ENCODE results near the gene R3HDM4.

R3HDM4 gene

GRCh38 chr19:870314-870713 lies 42.7 kb downstream of the R3HDM4 start:
- TF ChIP-seq SIN3A (IDR thresholded peaks at IDR 0.05; ENCODE audit: borderline replicate concordance, insufficient read depth, low read length) (no peak), TAF1 (IDR thresholded peaks at IDR 0.05; ENCODE audit: borderline replicate concordance, insufficient read depth, low read length) (no peak), POLR2AphosphoS5 (IDR thresholded peaks at IDR 0.05; ENCODE audit: low read depth, low read length) (no peak), FOXP2 (optimal IDR thresholded peaks at IDR 0.05; ENCODE audit: borderline replicate concordance, extremely low read depth, extremely low read length, insufficient read depth) (no peak), REST (IDR thresholded peaks at IDR 0.05; ENCODE audit: insufficient read depth in 1 of 2, low read depth in 2 of 2, low read length in 2 of 2) (no peak)

GRCh38 chr19:869245-870177 lies 43.5 kb downstream of the R3HDM4 start:
- TF ChIP-seq REST (IDR thresholded peaks at IDR 0.05; ENCODE audit: insufficient read depth in 1 of 2, low read depth in 2 of 2, low read length in 2 of 2), result no peak
- no peak for TF ChIP-seq SIN3A (IDR thresholded peaks at IDR 0.05; ENCODE audit: borderline replicate concordance, insufficient read depth, low read length)
- no peak for TF ChIP-seq FOXP2 (optimal IDR thresholded peaks at IDR 0.05; ENCODE audit: borderline replicate concordance, extremely low read depth, extremely low read length, insufficient read depth)
- no peak for TF ChIP-seq TAF1 (IDR thresholded peaks at IDR 0.05; ENCODE audit: borderline replicate concordance, insufficient read depth, low read length)
- TF ChIP-seq POLR2AphosphoS5 (IDR thresholded peaks at IDR 0.05; ENCODE audit: low read depth, low read length), result no peak

- no peak for TF ChIP-seq REST (IDR thresholded peaks at IDR 0.05; ENCODE audit: insufficient read depth in 1 of 2, low read depth in 2 of 2, low read length in 2 of 2)
- TF ChIP-seq FOXP2 (optimal IDR thresholded peaks at IDR 0.05; ENCODE audit: borderline replicate concordance, extremely low read depth, extremely low read length, insufficient read depth), result no peak
- no peak; the same call in 1 of the 2 replicates for TF ChIP-seq POLR2AphosphoS5 (IDR thresholded peaks at IDR 0.05; ENCODE audit: low read depth, low read length)
- TF ChIP-seq TAF1 (IDR thresholded peaks at IDR 0.05; ENCODE audit: borderline replicate concordance, insufficient read depth, low read length), result no peak
- TF ChIP-seq SIN3A (IDR thresholded peaks at IDR 0.05; ENCODE audit: borderline replicate concordance, insufficient read depth, low read length), result no peak
Observed at GRCh38 chr19:868458-869244, 44.4 kb downstream of the R3HDM4 start.

GRCh38 chr19:867855-868457 lies 45.1 kb downstream of the R3HDM4 start:
- no peak for TF ChIP-seq REST (IDR thresholded peaks at IDR 0.05; ENCODE audit: insufficient read depth in 1 of 2, low read depth in 2 of 2, low read length in 2 of 2)
- TF ChIP-seq POLR2AphosphoS5 (IDR thresholded peaks at IDR 0.05; ENCODE audit: low read depth, low read length), result no peak
- TF ChIP-seq SIN3A (IDR thresholded peaks at IDR 0.05; ENCODE audit: borderline replicate concordance, insufficient read depth, low read length), result no peak
- TF ChIP-seq TAF1 (IDR thresholded peaks at IDR 0.05; ENCODE audit: borderline replicate concordance, insufficient read depth, low read length), result no peak
- TF ChIP-seq FOXP2 (optimal IDR thresholded peaks at IDR 0.05; ENCODE audit: borderline replicate concordance, extremely low read depth, extremely low read length, insufficient read depth), result no peak
